Gastrocnemius medialis (tissue), 4 donors: Measurements from ENCODE around the gene TIGIT.

Experiments
- CTCF ChIP-seq, 5 experiments: fragments of 450-650 bp in 3 of 5; fragments of 200-600 bp in 2 of 5; sonication (generic) in 2 of 5; IDR thresholded peaks in 4 of 5; conservative IDR thresholded peaks in 1 of 5; 1 replicate in 4 of 5; 2 replicates in 1 of 5; pipeline ENCODE4 v1.5.1; 2016 to 2019; ENCODE audit warnings: antibody characterized with exemption in 5 of 5, mild to moderate bottlenecking in 3 of 5, moderate library complexity in 3 of 5
- POLR2A ChIP-seq, 2 donors: fragments of 450-650 bp; IDR thresholded peaks; one replicate each; pipeline ENCODE4 v1.6.1; 2017; ENCODE audit warnings: antibody characterized with exemption in 2 of 2, mild to moderate bottlenecking in 2 of 2, moderate library complexity in 2 of 2

GRCh38 chr3:114299941-114300624 lies 6.3 kb downstream of the TIGIT start:
- TF ChIP-seq CTCF (IDR thresholded peaks at IDR 0.05 in 4 of 5, conservative IDR thresholded peaks at IDR 0.05 in 1 of 5) (no peak), POLR2A (IDR thresholded peaks at IDR 0.05) (no peak)
